22Rv1 (cell line): Measurements from ENCODE around the gene PAPPA.

Experiments
- CTCF ChIP-seq: fragments of 450-650 bp; IDR thresholded peaks from 2 replicates; pipeline ENCODE4 v1.5.1; 2017; ENCODE audit warnings: mild to moderate bottlenecking
- ZFX ChIP-seq: fragments of 450-650 bp; IDR thresholded peaks from 2 replicates; pipeline ENCODE4 v1.6.1; 2017; ENCODE audit warnings: antibody characterized with exemption, borderline replicate concordance

GRCh38 chr9:116406469-116406868 is 252.9 kb downstream of the PAPPA start:
- TF ChIP-seq CTCF (no peak), ZFX (no peak)
